IMR-90 (cell line): ENCODE data around the gene SPTB. TPM values are rescaled to one million over a fixed set of nuclear protein-coding genes. Genes with fewer than 3 reads are reported as not detected.

Experiments used
- ATAC-seq: fragments of 200-7000 bp; cut with Tn5 transposase; 2 replicates; pipeline ENCODE4 v1.9.1; 2020; ENCODE audit warnings: low read depth, mild to moderate bottlenecking, moderate library complexity
- BruUV-seq: library from RNA; stranded (reverse); fragments of 400-500 nt; replicated peaks from 2 replicates; lab custom pipeline; 2021; lab: Mats Ljungman, UMichigan
- CTCF ChIA-PET: fragments of 300-600 bp; formaldehyde crosslinking; extraction: SDS; loops from one replicate; lab custom pipeline; 2021; ENCODE audit warnings: antibody characterized with exemption; lab: Yijun Ruan, JAX
- POLR2A ChIA-PET: fragments of 300-600 bp; sonication (Branson Sonifier 250); formaldehyde crosslinking; loops from one replicate; lab custom pipeline; 2022; ENCODE audit warnings: antibody characterized with exemption; ENCODE audit not compliant: unreplicated experiment; lab: Charles Lee
- DNase-seq: peaks from one replicate; pipeline ENCODE4 v3.0.0; 2013
- H2AFZ ChIP-seq: replicated peaks from 2 replicates; pipeline ENCODE3; 2013; ENCODE audit warnings: low read length, mild to moderate bottlenecking; ENCODE audit not compliant: poor library complexity
- H2AK5ac ChIP-seq: 2 replicates; pipeline ENCODE4 v1.6.1; 2013; ENCODE audit warnings: low read depth, low read length, inconsistent platforms
- H2AK9ac ChIP-seq: replicated peaks from 2 replicates; pipeline ENCODE3; 2013; ENCODE audit warnings: mild to moderate bottlenecking, low read depth, low read length, moderate library complexity; ENCODE audit not compliant: poor library complexity
- H2BK120ac ChIP-seq: 2 replicates; pipeline ENCODE4 v1.6.1; 2013; ENCODE audit warnings: low read depth, low read length, inconsistent platforms
- H2BK15ac ChIP-seq: 3 replicates; pipeline ENCODE4 v1.6.1; 2013; ENCODE audit warnings: low read depth, low read length, inconsistent platforms
- H2BK20ac ChIP-seq: 2 replicates; pipeline ENCODE4 v1.6.1; 2013; ENCODE audit warnings: low read depth, mild to moderate bottlenecking, inconsistent platforms, low read length, moderate library complexity
- H2BK5ac ChIP-seq: 2 replicates; pipeline ENCODE4 v1.6.1; 2013; ENCODE audit warnings: mild to moderate bottlenecking, low read depth, low read length, inconsistent platforms; ENCODE audit not compliant: poor library complexity, severe bottlenecking
- H3K14ac ChIP-seq: replicated peaks from 2 replicates; pipeline ENCODE4 v1.6.1; 2013; ENCODE audit warnings: low read depth, low read length, inconsistent platforms
- H3K18ac ChIP-seq: 2 replicates; pipeline ENCODE4 v1.6.1; 2013; ENCODE audit warnings: low read depth, low read length, control low read depth
- H3K23ac ChIP-seq: 2 replicates; pipeline ENCODE4 v1.6.1; 2013; ENCODE audit warnings: low read depth, low read length, inconsistent platforms
- H3K27ac ChIP-seq: 2 replicates; pipeline ENCODE4 v1.5.1; 2013; ENCODE audit warnings: mild to moderate bottlenecking, control low read depth, low read length; ENCODE audit not compliant: insufficient read depth
- H3K27me3 ChIP-seq: 2 replicates; pipeline ENCODE4 v1.6.1; 2013; ENCODE audit warnings: low read length; ENCODE audit not compliant: control insufficient read depth, insufficient read depth
- H3K36me3 ChIP-seq: 2 replicates; pipeline ENCODE4 v1.6.1; 2013; ENCODE audit warnings: low read length, mixed read lengths; ENCODE audit not compliant: control insufficient read depth, insufficient read depth
- H3K4ac ChIP-seq: 2 replicates; pipeline ENCODE4 v1.6.1; 2013; ENCODE audit warnings: low read depth, low read length, inconsistent platforms
- H3K4me1 ChIP-seq: 2 replicates; pipeline ENCODE4 v1.6.1; 2013; ENCODE audit warnings: low read length, mixed read lengths; ENCODE audit not compliant: control insufficient read depth, insufficient read depth
- H3K4me2 ChIP-seq: 2 replicates; pipeline ENCODE4 v1.6.1; 2013; ENCODE audit warnings: low read depth, mild to moderate bottlenecking, control low read depth, low read length, moderate library complexity
- H3K4me3 ChIP-seq: 2 replicates; pipeline ENCODE4 v1.5.1; 2013; ENCODE audit warnings: low read depth, mild to moderate bottlenecking, control low read depth, low read length, moderate library complexity; ENCODE audit not compliant: insufficient read depth
- H3K56ac ChIP-seq: 2 replicates; pipeline ENCODE4 v1.6.1; 2013; ENCODE audit warnings: low read length, inconsistent platforms; ENCODE audit not compliant: insufficient read depth; ENCODE audit errors: extremely low read depth
- H3K79me1 ChIP-seq, 2 experiments: 2 replicates each; pipeline ENCODE4 v1.6.1; 2013; ENCODE audit warnings: low read length in 2 of 2, inconsistent platforms in 1 of 2, low read depth in 1 of 2
- H3K9ac ChIP-seq: 2 replicates; pipeline ENCODE4 v1.6.1; 2013; ENCODE audit warnings: low read depth, low read length, control low read depth
- H3K9me1 ChIP-seq: 2 replicates; pipeline ENCODE4 v1.6.1; 2013; ENCODE audit warnings: low read length, inconsistent platforms; ENCODE audit not compliant: insufficient read depth
- H3K9me3 ChIP-seq: 2 replicates; pipeline ENCODE4 v1.6.1; 2013; ENCODE audit warnings: low read length; ENCODE audit not compliant: control insufficient read depth, insufficient read depth
- H4K20me1 ChIP-seq: 2 replicates; pipeline ENCODE4 v1.6.1; 2013; ENCODE audit warnings: low read length, inconsistent platforms; ENCODE audit not compliant: insufficient read depth
- H4K5ac ChIP-seq: 2 replicates; pipeline ENCODE4 v1.6.1; 2013; ENCODE audit warnings: mild to moderate bottlenecking, low read depth, low read length, control low read depth
- H4K8ac ChIP-seq, 2 experiments: 2 replicates each; pipeline ENCODE4 v1.6.1; 2013; ENCODE audit warnings: low read depth in 2 of 2, low read length in 2 of 2, control low read depth in 1 of 2, inconsistent platforms in 1 of 2
- H4K91ac ChIP-seq: 2 replicates; pipeline ENCODE4 v1.6.1; 2013; ENCODE audit warnings: low read depth, low read length, inconsistent platforms; ENCODE audit not compliant: insufficient read depth
- BHLHE40 ChIP-seq: fragments of 150-350 bp; IDR thresholded peaks from 2 replicates; pipeline ENCODE4 v1.6.1; 2016; ENCODE audit warnings: mild to moderate bottlenecking, low read depth, low read length
- CEBPB ChIP-seq: IDR thresholded peaks from 2 replicates; pipeline ENCODE4 v1.6.1; 2012; ENCODE audit warnings: low read depth, low read length, improper control_type of control experiment
- CHD1 ChIP-seq: IDR thresholded peaks from 2 replicates; pipeline ENCODE4 v1.6.1; 2012; ENCODE audit warnings: low read depth, low read length, improper control_type of control experiment
- CTCF ChIP-seq: conservative IDR thresholded peaks from 2 replicates; pipeline ENCODE4 v1.5.1; 2012; ENCODE audit warnings: mild to moderate bottlenecking, low read depth, low read length, improper control_type of control experiment
- ELK1 ChIP-seq: fragments of 150-350 bp; IDR thresholded peaks from 2 replicates; pipeline ENCODE4 v1.6.1; 2016; ENCODE audit warnings: low read depth, mild to moderate bottlenecking, low read length, moderate library complexity, borderline replicate concordance
- FOS ChIP-seq: fragments of 150-350 bp; IDR thresholded peaks from 2 replicates; pipeline ENCODE4 v1.6.1; 2016; ENCODE audit warnings: low read depth, low read length
- MAFK ChIP-seq: IDR thresholded peaks from 2 replicates; pipeline ENCODE4 v1.6.1; 2012; ENCODE audit warnings: low read depth, low read length, improper control_type of control experiment
- MAZ ChIP-seq: IDR thresholded peaks from 2 replicates; pipeline ENCODE4 v1.6.1; 2012; ENCODE audit warnings: low read depth, mild to moderate bottlenecking, low read length, improper control_type of control experiment, moderate library complexity, borderline replicate concordance
- MXI1 ChIP-seq: IDR thresholded peaks from 2 replicates; pipeline ENCODE4 v1.6.1; 2012; ENCODE audit warnings: low read depth, mild to moderate bottlenecking, low read length, moderate library complexity, borderline replicate concordance
- NFE2L2 ChIP-seq: fragments of 150-350 bp; IDR thresholded peaks from 2 replicates; pipeline ENCODE4 v1.6.1; 2016; ENCODE audit warnings: low read depth, mild to moderate bottlenecking, low read length
- POLR2A ChIP-seq: IDR thresholded peaks from 2 replicates; pipeline ENCODE4 v1.6.1; 2012; ENCODE audit warnings: mild to moderate bottlenecking, low read depth, low read length
- RAD21 ChIP-seq: IDR thresholded peaks from 2 replicates; pipeline ENCODE4 v1.6.1; 2012; ENCODE audit warnings: low read length, improper control_type of control experiment
- RCOR1 ChIP-seq: IDR thresholded peaks from 2 replicates; pipeline ENCODE4 v1.6.1; 2012; ENCODE audit warnings: mild to moderate bottlenecking, low read length, improper control_type of control experiment; ENCODE audit not compliant: insufficient replicate concordance
- RFX5 ChIP-seq: IDR thresholded peaks from 2 replicates; pipeline ENCODE4 v1.8.0; 2012; ENCODE audit warnings: low read depth, mild to moderate bottlenecking, low read length, moderate library complexity
- SMC3 ChIP-seq: fragments of 150-350 bp; IDR thresholded peaks from 2 replicates; pipeline ENCODE4 v1.6.1; 2016; ENCODE audit warnings: low read depth, mild to moderate bottlenecking, antibody characterized with exemption, low read length, moderate library complexity
- WGBS, 2 experiments: methylation state at CpG; one replicate each; pipeline versions ENCODE4 v1.1.5 to v1.1.7; 2013; ENCODE audit warnings: missing lambda C conversion rate in 2 of 2; ENCODE audit not compliant: insufficient read length in 1 of 2; ENCODE audit errors: extremely low coverage in 2 of 2; 5-methylcytosine and 5-hydroxymethylcytosine counted together
- dilution Hi-C: fragments of 300-500 bp; cut with HindIII; formaldehyde crosslinking; loops from one replicate; pipeline ENCODE4 v1.14.3; 2018; ENCODE audit warnings: low sequenced_read_pairs; ENCODE audit not compliant: unreplicated experiment
- in situ Hi-C: fragments of 300-500 bp; cut with MboI; formaldehyde crosslinking; loops from 3 replicates; pipeline ENCODE4 v1.14.3; 2019; ENCODE audit warnings: low sequenced_read_pairs, inconsistent platforms, mixed read lengths
- intact Hi-C: fragments of 100-400 bp; cut with micrococcal nuclease; formaldehyde crosslinking; loops from 2 replicates; pipeline ENCODE4 v1.10.0; 2022
- polyA plus RNA-seq, 3 experiments: library from polyadenylated mRNA; depleted of rRNA; stranded (reverse); fragments of >200 nt; gene quantifications; 2 replicates each; pipeline ENCODE4 v1.2.3, GENCODE V29; 2012; ENCODE audit warnings: low replicate concordance in 1 of 3
- total RNA-seq: library from RNA; depleted of rRNA; stranded (reverse); fragments of >200 nt; gene quantifications from 2 replicates; pipeline ENCODE4 v1.2.3, GENCODE V29; 2012
- TF ChIP-seq, protein P1 (sequence below): fragments of 150-350 bp; IDR thresholded peaks from 2 replicates; pipeline ENCODE4 v1.6.1; 2017; ENCODE audit warnings: mild to moderate bottlenecking, antibody characterized with exemption, low read length, low read depth

The SPTB gene
- total and polyA plus RNA-seq, 2 of the 4 experiments (the other 2 are of a cell fraction) = under 0.01 to 0.07 TPM

GRCh38 chr14:64831419-64831818, 48.3 kb downstream of the SPTB start:
- Histone ChIP-seq H3K4me2 (no peak overlapping the region), H2BK120ac (no peak overlapping the region), H3K27me3 (peaks cover 64% of the 10 kb centered on the region), H3K56ac (no peak overlapping the region), H3K4me1 (no peaks in the 10 kb centered on the region; the same call in 1 of the 2 replicates), H3K4me3 (no peak overlapping the region), H3K36me3 (no peaks in the 10 kb centered on the region), H2AK9ac (no peak overlapping the region), H2BK15ac (no peak overlapping the region), H2AFZ (no peak overlapping the region), H3K14ac (no peak overlapping the region), H3K18ac (no peak overlapping the region), H2BK5ac (no peak overlapping the region), H3K9ac (no peak overlapping the region), H3K23ac (no peak overlapping the region), H2AK5ac (no peak overlapping the region), H4K8ac (no peak overlapping the region), H3K9me1 (no peaks in the 10 kb centered on the region), H4K5ac (no peak overlapping the region), H3K27ac (no peak overlapping the region), H3K9me3 (no peaks in the 10 kb centered on the region), H3K79me1 (no peaks in the 10 kb centered on the region), H2BK20ac (no peak overlapping the region), H4K91ac (no peak overlapping the region), H3K4ac (no peak overlapping the region), H4K20me1 (no peaks in the 10 kb centered on the region)
- ATAC-seq (no peak), DNase-seq (no peak)
- TF ChIP-seq NFE2L2 (no peak), BHLHE40 (no peak), SMC3 (no peak), MAZ (no peak), FOS (no peak), RAD21 (no peak), CHD1 (no peak), MAFK (no peak), RCOR1 (no peak), ELK1 (no peak), CTCF (no peak), MXI1 (no peak), RFX5 (no peak), POLR2A (no peak), CEBPB (no peak)
- TF ChIP-seq, protein P1, sequence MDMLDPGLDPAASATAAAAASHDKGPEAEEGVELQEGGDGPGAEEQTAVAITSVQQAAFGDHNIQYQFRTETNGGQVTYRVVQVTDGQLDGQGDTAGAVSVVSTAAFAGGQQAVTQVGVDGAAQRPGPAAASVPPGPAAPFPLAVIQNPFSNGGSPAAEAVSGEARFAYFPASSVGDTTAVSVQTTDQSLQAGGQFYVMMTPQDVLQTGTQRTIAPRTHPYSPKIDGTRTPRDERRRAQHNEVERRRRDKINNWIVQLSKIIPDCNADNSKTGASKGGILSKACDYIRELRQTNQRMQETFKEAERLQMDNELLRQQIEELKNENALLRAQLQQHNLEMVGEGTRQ = no peak
- ChIA-PET POLR2A (no interaction called here), CTCF (interaction anchor here (0.6 to 3.4 kb wide), 2 partner anchors 8 to 61 kb away, joined by 3 to 14 read pairs; no protein-coding TSS in a partner anchor)
- BruUV-seq = no TSS peak
- dilution Hi-C loops (no loop called here), intact Hi-C loops (no loop called here), in situ Hi-C loops (no loop called here)
- WGBS, 2 experiments = no CpG with 5 or more reads among the region's 5 CpGs
